ENCODE results near the gene AHCTF1.

AHCTF1 gene, protein sequence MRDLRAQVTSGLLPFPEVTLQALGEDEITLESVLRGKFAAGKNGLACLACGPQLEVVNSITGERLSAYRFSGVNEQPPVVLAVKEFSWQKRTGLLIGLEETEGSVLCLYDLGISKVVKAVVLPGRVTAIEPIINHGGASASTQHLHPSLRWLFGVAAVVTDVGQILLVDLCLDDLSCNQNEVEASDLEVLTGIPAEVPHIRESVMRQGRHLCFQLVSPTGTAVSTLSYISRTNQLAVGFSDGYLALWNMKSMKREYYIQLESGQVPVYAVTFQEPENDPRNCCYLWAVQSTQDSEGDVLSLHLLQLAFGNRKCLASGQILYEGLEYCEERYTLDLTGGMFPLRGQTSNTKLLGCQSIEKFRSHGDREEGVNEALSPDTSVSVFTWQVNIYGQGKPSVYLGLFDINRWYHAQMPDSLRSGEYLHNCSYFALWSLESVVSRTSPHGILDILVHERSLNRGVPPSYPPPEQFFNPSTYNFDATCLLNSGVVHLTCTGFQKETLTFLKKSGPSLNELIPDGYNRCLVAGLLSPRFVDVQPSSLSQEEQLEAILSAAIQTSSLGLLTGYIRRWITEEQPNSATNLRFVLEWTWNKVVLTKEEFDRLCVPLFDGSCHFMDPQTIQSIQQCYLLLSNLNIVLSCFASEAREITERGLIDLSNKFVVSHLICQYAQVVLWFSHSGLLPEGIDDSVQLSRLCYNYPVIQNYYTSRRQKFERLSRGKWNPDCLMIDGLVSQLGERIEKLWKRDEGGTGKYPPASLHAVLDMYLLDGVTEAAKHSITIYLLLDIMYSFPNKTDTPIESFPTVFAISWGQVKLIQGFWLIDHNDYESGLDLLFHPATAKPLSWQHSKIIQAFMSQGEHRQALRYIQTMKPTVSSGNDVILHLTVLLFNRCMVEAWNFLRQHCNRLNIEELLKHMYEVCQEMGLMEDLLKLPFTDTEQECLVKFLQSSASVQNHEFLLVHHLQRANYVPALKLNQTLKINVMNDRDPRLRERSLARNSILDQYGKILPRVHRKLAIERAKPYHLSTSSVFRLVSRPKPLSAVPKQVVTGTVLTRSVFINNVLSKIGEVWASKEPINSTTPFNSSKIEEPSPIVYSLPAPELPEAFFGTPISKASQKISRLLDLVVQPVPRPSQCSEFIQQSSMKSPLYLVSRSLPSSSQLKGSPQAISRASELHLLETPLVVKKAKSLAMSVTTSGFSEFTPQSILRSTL (N-terminal part only)

DNA sequence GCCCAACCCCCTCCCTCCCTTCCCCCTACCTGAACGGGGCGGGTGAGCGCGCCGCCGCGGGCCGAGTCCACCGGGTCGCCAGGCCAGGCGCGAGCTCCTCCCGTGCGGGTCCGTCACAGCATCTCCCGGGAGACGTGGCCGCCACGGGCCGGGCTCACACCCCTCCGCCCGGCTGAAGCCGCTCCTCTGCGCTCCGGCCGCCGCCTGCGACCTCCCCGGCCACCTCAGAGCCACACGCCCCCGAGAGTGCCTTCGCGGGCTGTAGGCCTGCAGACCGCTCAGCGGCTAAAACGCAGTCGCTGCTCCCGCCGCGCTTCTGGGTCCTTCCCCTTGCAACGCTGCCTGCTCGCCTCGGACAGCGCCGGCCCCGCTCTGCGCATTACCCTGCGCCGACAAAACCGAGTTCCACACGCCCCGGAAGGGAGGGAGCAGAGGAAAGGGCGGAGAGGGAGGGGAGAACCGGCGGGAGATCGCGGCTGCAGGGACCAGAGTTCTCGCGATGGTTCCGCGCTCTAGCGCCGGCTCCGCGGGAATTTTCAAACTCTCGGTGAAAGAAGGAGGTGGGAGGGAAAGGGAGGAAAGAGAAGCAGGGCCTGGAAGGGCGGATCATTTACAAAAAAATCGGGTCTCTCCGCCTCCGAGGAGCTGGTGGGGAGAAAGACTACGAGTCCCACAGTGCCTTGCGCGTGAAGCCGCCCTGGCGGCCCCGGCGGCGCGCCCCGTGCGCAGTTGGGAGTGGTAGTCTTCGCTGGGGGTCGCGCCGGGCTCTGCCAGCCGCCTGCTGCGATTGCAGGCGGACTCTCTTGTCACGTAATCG is at the start of gene AHCTF1:
AHCTF1 (minus strand) TSS at position 400 of the 817 bp plus-strand sequence. CDS start 13,578 bp downstream, outside the sequence.
- Histone ChIP-seq H3K27ac (ENCODE audit: low read depth, low read length) (peak within 1 kb of the TSS; percentile 91), H3K4me3 (ENCODE audit: low read depth in 1 of 2, low read length in 2 of 2) (peak within 1 kb of the TSS; percentile 80 to 95), H3K27me3 (ENCODE audit: control insufficient read depth in 1 of 2, insufficient read depth in 2 of 2, low read length in 2 of 2) (no peaks in the 10 kb centered on the region), H3K9ac (ENCODE audit: low read depth in 1 of 2, low read length in 2 of 2) (peak within 1 kb of the TSS; percentile 66 to 88), H3K4me1 (ENCODE audit: control insufficient read depth in 1 of 2, insufficient read depth in 2 of 2, low read length in 2 of 2) (peaks cover 5 to 8% of the 10 kb centered on the region in 2 donors), H3K9me3 (ENCODE audit: control insufficient read depth in 1 of 2, low read length in 2 of 2) (no peaks in the 10 kb centered on the region), H3K36me3 (ENCODE audit: control insufficient read depth in 1 of 2, insufficient read depth in 2 of 2, low read length in 2 of 2) (no peaks in the 10 kb centered on the region)

DNA sequence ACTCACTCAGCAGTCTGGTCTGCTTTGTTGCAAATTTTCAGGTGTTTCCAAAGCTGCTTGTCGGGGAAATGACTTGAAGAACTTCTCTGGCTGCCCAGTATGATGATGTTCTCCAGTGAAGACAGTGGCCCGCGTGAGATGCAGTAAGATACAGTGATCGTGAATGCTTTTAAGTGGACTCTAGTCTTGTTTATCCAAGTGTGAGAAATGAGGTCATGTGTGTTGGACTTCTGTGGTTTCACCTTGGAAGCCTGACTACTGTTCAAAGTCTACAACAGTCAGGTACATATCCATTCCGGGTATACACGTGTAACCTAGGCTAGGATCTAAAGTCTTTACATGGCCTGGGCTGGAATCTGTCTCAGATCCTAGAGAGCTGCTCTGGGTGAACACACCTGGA is 47.0 kb upstream of the AHCTF1 start:
- no peaks in the 10 kb centered on the region for H3K36me3 ChIP-seq (ENCODE audit: control insufficient read depth in 1 of 2, insufficient read depth in 2 of 2, low read length in 2 of 2)
- no peak overlapping the region for H3K27ac ChIP-seq (ENCODE audit: low read depth, low read length)
- H3K27me3 ChIP-seq (ENCODE audit: control insufficient read depth in 1 of 2, insufficient read depth in 2 of 2, low read length in 2 of 2), result no peaks in the 10 kb centered on the region
- H3K4me1 ChIP-seq (ENCODE audit: control insufficient read depth in 1 of 2, insufficient read depth in 2 of 2, low read length in 2 of 2), result no peaks in the 10 kb centered on the region
- no peak overlapping the region for H3K4me3 ChIP-seq (ENCODE audit: low read depth in 1 of 2, low read length in 2 of 2)
- no peak overlapping the region for H3K9ac ChIP-seq (ENCODE audit: low read depth in 1 of 2, low read length in 2 of 2)
- peaks cover 30% of the 10 kb centered on the region in 2 donors for H3K9me3 ChIP-seq (ENCODE audit: control insufficient read depth in 1 of 2, low read length in 2 of 2)

DNA sequence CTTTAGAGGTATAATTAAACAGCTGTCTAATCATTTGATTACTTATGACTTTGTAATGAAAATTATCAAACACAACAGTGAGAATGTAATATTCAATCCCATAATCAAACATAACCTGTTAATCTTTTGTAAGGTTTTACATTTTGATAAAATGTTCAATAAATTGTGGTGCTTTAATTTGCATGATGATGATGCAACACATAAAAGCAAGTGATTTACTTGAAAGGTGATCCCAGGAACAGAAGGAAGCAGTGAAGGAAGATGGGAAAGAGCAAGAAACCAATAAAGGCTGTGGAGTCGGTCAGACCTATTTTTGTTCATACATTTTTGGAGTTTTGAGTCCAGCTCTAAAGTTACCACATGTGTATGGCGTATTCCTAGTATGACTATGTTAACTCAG is 46.5 kb upstream of the AHCTF1 start:
- H3K36me3 ChIP-seq (ENCODE audit: control insufficient read depth in 1 of 2, insufficient read depth in 2 of 2, low read length in 2 of 2), result no peaks in the 10 kb centered on the region
- H3K9ac ChIP-seq (ENCODE audit: low read depth in 1 of 2, low read length in 2 of 2), result no peak overlapping the region
- no peaks in the 10 kb centered on the region for H3K27me3 ChIP-seq (ENCODE audit: control insufficient read depth in 1 of 2, insufficient read depth in 2 of 2, low read length in 2 of 2)
- H3K27ac ChIP-seq (ENCODE audit: low read depth, low read length), result no peak overlapping the region
- H3K4me3 ChIP-seq (ENCODE audit: low read depth in 1 of 2, low read length in 2 of 2), result no peak overlapping the region
- peaks cover 25 to 30% of the 10 kb centered on the region in 2 donors for H3K9me3 ChIP-seq (ENCODE audit: control insufficient read depth in 1 of 2, low read length in 2 of 2)
- H3K4me1 ChIP-seq (ENCODE audit: control insufficient read depth in 1 of 2, insufficient read depth in 2 of 2, low read length in 2 of 2), result no peaks in the 10 kb centered on the region

DNA sequence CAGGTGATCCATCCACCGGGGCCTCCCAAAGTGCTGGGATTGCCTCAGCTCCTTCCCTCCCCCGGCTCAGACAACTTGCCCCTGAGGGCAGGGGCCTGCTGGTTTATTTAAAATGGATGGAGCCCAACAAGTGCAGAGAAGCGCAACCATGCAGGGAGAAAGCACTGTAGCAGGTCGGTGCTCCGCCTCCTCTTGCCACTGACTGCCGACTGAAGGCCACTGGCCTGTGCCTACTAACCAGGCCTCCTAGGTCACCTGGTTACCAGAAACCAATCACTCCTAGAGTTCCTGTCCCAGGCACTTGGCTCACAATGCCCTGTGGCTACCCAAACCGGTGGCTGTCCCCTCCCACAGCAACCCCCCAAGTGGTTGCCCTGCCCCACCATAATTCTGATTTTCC is 40.2 kb upstream of the AHCTF1 start:
- no peak overlapping the region for H3K9ac ChIP-seq (ENCODE audit: low read depth in 1 of 2, low read length in 2 of 2)
- no peaks in the 10 kb centered on the region for H3K36me3 ChIP-seq (ENCODE audit: control insufficient read depth in 1 of 2, insufficient read depth in 2 of 2, low read length in 2 of 2)
- H3K4me1 ChIP-seq (ENCODE audit: control insufficient read depth in 1 of 2, insufficient read depth in 2 of 2, low read length in 2 of 2), result no peaks in the 10 kb centered on the region
- H3K27ac ChIP-seq (ENCODE audit: low read depth, low read length), result no peak overlapping the region
- no peak overlapping the region for H3K4me3 ChIP-seq (ENCODE audit: low read depth in 1 of 2, low read length in 2 of 2)
- peaks cover 14% of the 10 kb centered on the region in 2 donors for H3K9me3 ChIP-seq (ENCODE audit: control insufficient read depth in 1 of 2, low read length in 2 of 2)
- H3K27me3 ChIP-seq (ENCODE audit: control insufficient read depth in 1 of 2, insufficient read depth in 2 of 2, low read length in 2 of 2), result no peaks in the 10 kb centered on the region

DNA sequence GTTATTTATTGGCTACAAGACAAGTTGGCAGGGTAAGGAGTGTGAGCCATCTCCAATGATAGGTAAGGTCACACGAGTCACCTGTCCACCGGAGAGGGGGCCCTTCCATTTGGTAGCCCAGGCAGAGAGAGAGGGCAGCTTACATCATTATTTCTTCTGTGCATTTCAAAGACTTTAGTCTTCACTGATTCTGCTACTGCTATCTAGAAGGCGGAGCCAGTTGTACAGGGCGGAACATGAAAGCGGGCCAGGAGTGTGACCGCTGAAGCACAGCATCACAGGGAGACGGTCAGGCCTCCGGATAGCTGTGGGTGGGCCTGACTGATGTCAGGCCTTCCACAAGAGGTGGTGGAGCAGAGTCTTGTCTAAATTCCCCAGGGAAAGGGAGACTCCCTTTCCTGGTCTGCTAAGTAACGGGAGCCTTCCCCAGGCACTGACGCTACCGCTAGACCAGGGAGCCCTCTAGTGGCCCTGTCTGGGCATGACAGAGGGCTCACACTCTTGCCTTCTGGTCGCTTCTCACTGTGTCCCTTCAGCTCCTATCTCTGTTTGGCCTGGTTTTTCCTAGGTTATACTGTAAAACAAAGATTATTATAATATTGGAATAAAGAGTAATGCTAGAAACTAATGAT is 39.5 kb upstream of the AHCTF1 start:
- Histone ChIP-seq H3K4me3 (ENCODE audit: low read depth in 1 of 2, low read length in 2 of 2) (no peak overlapping the region), H3K9me3 (ENCODE audit: control insufficient read depth in 1 of 2, low read length in 2 of 2) (peaks cover 14% of the 10 kb centered on the region in 2 donors)

DNA sequence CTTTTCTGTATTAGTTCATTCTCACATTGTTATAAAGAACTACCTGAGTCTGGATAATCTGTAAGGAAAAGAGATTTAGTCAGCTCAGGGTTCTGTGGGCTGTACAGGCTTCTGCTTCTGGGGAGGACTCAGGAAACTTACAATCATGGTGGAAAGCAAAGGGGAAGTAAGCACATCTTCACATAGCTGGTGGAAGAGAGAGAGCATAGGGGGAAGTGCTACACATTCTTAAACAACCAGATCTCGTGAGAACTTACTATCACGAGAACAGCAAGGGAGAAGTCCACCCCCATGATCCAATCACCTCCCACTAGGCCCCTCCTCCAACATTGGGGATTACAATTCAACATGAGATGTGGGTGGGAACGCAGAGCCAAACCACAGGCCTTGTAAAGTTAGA is 37.9 kb upstream of the AHCTF1 start:
- Histone ChIP-seq H3K9ac (ENCODE audit: low read depth in 1 of 2, low read length in 2 of 2) (no peak overlapping the region), H3K4me3 (ENCODE audit: low read depth in 1 of 2, low read length in 2 of 2) (no peak overlapping the region), H3K27me3 (ENCODE audit: control insufficient read depth in 1 of 2, insufficient read depth in 2 of 2, low read length in 2 of 2) (no peaks in the 10 kb centered on the region), H3K36me3 (ENCODE audit: control insufficient read depth in 1 of 2, insufficient read depth in 2 of 2, low read length in 2 of 2) (no peaks in the 10 kb centered on the region), H3K9me3 (ENCODE audit: control insufficient read depth in 1 of 2, low read length in 2 of 2) (peaks cover 12 to 14% of the 10 kb centered on the region in 2 donors), H3K4me1 (ENCODE audit: control insufficient read depth in 1 of 2, insufficient read depth in 2 of 2, low read length in 2 of 2) (no peaks in the 10 kb centered on the region), H3K27ac (ENCODE audit: low read depth, low read length) (no peak overlapping the region)

More for the DNA sequence above, 39.5 kb upstream of the AHCTF1 start:
- H3K4me1 ChIP-seq (ENCODE audit: control insufficient read depth in 1 of 2, insufficient read depth in 2 of 2, low read length in 2 of 2), result no peaks in the 10 kb centered on the region
- no peaks in the 10 kb centered on the region for H3K36me3 ChIP-seq (ENCODE audit: control insufficient read depth in 1 of 2, insufficient read depth in 2 of 2, low read length in 2 of 2)
- no peak overlapping the region for H3K27ac ChIP-seq (ENCODE audit: low read depth, low read length)
- H3K27me3 ChIP-seq (ENCODE audit: control insufficient read depth in 1 of 2, insufficient read depth in 2 of 2, low read length in 2 of 2), result no peaks in the 10 kb centered on the region
- H3K9ac ChIP-seq (ENCODE audit: low read depth in 1 of 2, low read length in 2 of 2), result no peak overlapping the region

DNA sequence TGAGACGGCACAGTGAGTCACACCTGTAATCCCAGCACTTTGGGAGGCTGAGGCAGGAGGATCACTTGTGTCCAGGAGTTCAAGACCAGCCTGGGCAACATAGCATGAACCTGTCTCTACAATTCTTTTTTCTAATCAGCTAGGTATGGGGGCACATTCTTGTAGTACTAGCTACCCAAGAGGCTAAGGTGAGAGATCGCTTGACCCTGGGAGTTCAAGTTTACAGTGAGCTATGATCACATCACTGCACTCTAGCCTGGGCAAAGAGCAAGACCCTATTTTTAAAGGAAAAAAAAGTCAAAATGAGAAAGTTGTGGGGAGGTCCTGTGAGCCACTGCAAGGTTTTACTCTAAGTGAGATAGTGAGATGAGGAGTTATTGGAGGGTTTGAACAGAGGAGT is 34.8 kb upstream of the AHCTF1 start:
- Histone ChIP-seq H3K9ac (ENCODE audit: low read depth in 1 of 2, low read length in 2 of 2) (no peak overlapping the region), H3K27ac (ENCODE audit: low read depth, low read length) (no peak overlapping the region), H3K4me1 (ENCODE audit: control insufficient read depth in 1 of 2, insufficient read depth in 2 of 2, low read length in 2 of 2) (no peaks in the 10 kb centered on the region), H3K9me3 (ENCODE audit: control insufficient read depth in 1 of 2, low read length in 2 of 2) (peaks cover 12 to 14% of the 10 kb centered on the region in 2 donors), H3K36me3 (ENCODE audit: control insufficient read depth in 1 of 2, insufficient read depth in 2 of 2, low read length in 2 of 2) (no peaks in the 10 kb centered on the region), H3K4me3 (ENCODE audit: low read depth in 1 of 2, low read length in 2 of 2) (no peak overlapping the region), H3K27me3 (ENCODE audit: control insufficient read depth in 1 of 2, insufficient read depth in 2 of 2, low read length in 2 of 2) (no peaks in the 10 kb centered on the region)

DNA sequence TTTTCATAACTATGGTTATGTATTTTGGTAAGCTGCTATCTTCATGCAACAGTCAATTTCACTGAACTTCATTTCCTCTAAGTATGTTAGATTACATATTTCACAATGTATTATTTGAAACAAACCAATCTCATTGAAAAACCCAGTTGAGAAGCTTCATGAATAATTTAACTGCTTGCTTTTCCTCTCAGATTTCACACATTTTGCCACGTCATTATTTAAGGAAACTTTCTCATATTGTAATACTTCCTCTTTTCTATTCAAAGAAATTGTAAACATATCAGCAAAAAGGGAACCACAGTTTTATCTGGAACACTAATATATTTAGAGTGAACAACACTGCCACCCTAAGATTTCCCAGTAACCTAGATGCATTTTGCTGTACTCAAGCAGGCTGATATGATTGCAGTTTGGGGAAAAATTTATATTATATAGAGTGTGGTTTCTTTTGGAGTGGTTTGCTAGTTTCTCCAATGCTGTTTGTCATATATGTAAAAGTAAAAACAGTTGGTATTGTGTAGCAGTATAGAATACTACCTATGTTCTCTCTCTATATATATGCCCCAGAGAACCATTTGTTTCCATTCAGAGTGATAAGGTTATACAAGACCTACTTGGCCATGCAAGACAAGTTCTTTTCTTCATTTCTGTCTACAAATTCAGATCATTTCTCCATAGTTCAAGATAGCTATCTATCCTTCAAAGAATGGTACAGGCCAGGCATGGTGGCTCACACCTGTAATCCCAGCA is 28.4 kb upstream of the AHCTF1 start:
- no peak overlapping the region for H3K4me3 ChIP-seq (ENCODE audit: low read depth in 1 of 2, low read length in 2 of 2)
- H3K27me3 ChIP-seq (ENCODE audit: control insufficient read depth in 1 of 2, insufficient read depth in 2 of 2, low read length in 2 of 2), result no peaks in the 10 kb centered on the region
- no peak overlapping the region for H3K9ac ChIP-seq (ENCODE audit: low read depth in 1 of 2, low read length in 2 of 2)
- H3K36me3 ChIP-seq (ENCODE audit: control insufficient read depth in 1 of 2, insufficient read depth in 2 of 2, low read length in 2 of 2), result no peaks in the 10 kb centered on the region
- no peaks in the 10 kb centered on the region for H3K4me1 ChIP-seq (ENCODE audit: control insufficient read depth in 1 of 2, insufficient read depth in 2 of 2, low read length in 2 of 2)
- H3K9me3 ChIP-seq (ENCODE audit: control insufficient read depth in 1 of 2, low read length in 2 of 2), result no peaks in the 10 kb centered on the region
- H3K27ac ChIP-seq (ENCODE audit: low read depth, low read length), result no peak overlapping the region
